ENCODE measurements around the gene ZNF22. TPM values are rescaled to one million over a fixed set of nuclear protein-coding genes. Genes with fewer than 3 reads are reported as not detected.

ZNF22 gene
- polyA plus RNA-seq, 1 donor (not counting 4 experiments of a cell fraction or from before 2014, with no cell fraction given), result 9.4 TPM

DNA sequence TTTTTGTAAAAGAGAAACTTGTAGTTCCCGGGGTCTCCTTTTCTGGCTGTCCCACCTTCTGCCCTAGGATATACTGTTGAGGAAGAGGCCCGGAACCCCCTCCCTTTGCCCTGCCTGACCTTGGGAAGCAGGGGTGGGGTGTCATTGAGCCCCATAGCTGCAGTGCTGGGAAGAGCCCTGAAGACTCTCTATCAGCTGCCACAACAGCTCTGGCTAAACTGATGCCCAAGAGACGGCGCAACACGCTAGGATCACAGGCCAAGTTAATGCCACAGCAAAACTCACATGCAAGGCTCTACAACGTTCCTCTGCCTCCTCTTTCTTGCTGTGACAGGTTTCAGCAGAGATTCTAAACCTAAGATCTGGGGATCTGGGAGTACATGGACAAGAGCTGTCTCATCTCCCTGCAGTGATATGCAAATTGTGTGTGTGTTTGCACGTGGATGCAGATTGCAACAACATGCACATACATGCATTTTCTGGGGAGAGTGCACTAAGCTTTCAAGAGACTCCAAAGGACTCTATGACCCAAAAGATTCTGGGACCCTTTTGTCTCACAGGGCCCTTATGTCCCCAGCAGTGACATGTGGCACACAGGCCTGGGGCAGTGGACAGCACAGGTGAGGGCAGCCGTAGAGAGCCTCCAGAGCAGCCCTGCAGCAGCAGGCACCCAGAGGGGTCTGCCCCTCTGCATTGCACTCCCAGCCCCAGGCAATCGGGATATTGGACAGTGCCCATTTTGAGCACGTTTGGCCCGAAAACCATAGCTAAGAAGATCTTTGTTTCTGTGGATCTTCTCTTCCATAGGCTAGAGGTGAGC lies 38.6 kb upstream of the ZNF22 start:
- H3K27me3 ChIP-seq (ENCODE audit: control insufficient read depth, extremely low read depth, insufficient read depth, low read length), result no peaks in the 10 kb centered on the region
- dilution Hi-C loops (cut with MboI; ENCODE audit: extremely low pct_ligation_motif_present, low sequenced_read_pairs), result no loop called here
- no peak overlapping the region for H3K4me3 ChIP-seq (ENCODE audit: control insufficient read depth in 2 of 3, extremely low read depth in 1 of 3, insufficient read depth in 2 of 3, low read depth in 1 of 3, low read length in 3 of 3)
- no peaks in the 10 kb centered on the region for H3K36me3 ChIP-seq (ENCODE audit: control insufficient read depth in 2 of 2, extremely low read depth in 1 of 2, insufficient read depth in 2 of 2, low read length in 2 of 2)
- H2AFZ ChIP-seq (ENCODE audit: control insufficient read depth, low read length), result no peak overlapping the region
- FAIRE-seq (peak; percentile 49), DNase-seq (ENCODE audit: low read depth, low spot score) (no peak)
- no peaks in the 10 kb centered on the region for H3K79me2 ChIP-seq (ENCODE audit: control insufficient read depth, insufficient read depth, low read length)
- no peak overlapping the region for H3K9ac ChIP-seq (ENCODE audit: control insufficient read depth, extremely low read depth, insufficient read depth, low read length)
- TF ChIP-seq EZH2 (IDR thresholded peaks at IDR 0.05; ENCODE audit: low read length), result no peak
- TF ChIP-seq, protein P1, sequence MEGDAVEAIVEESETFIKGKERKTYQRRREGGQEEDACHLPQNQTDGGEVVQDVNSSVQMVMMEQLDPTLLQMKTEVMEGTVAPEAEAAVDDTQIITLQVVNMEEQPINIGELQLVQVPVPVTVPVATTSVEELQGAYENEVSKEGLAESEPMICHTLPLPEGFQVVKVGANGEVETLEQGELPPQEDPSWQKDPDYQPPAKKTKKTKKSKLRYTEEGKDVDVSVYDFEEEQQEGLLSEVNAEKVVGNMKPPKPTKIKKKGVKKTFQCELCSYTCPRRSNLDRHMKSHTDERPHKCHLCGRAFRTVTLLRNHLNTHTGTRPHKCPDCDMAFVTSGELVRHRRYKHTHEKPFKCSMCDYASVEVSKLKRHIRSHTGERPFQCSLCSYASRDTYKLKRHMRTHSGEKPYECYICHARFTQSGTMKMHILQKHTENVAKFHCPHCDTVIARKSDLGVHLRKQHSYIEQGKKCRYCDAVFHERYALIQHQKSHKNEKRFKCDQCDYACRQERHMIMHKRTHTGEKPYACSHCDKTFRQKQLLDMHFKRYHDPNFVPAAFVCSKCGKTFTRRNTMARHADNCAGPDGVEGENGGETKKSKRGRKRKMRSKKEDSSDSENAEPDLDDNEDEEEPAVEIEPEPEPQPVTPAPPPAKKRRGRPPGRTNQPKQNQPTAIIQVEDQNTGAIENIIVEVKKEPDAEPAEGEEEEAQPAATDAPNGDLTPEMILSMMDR (optimal IDR thresholded peaks at IDR 0.05 in 1 of 3, IDR thresholded peaks at IDR 0.05 in 1 of 3, conservative IDR thresholded peaks at IDR 0.05 in 1 of 3; ENCODE audit: extremely low read depth in 1 of 3, insufficient read depth in 2 of 3, low read length in 3 of 3), result peak in 1 of 3 experiments; percentile 63
- no peak overlapping the region for H3K27ac ChIP-seq (ENCODE audit: control insufficient read depth, insufficient read depth, low read length)
- H4K20me1 ChIP-seq (ENCODE audit: control insufficient read depth, extremely low read depth, insufficient read depth, low read length), result no peaks in the 10 kb centered on the region
- no peaks in the 10 kb centered on the region for H3K9me3 ChIP-seq (ENCODE audit: control insufficient read depth, low read depth, low read length)
- H3K9me1 ChIP-seq (ENCODE audit: control insufficient read depth, extremely low read depth, insufficient read depth, low read length), result no peaks in the 10 kb centered on the region
- H3K4me2 ChIP-seq (ENCODE audit: control insufficient read depth, extremely low read depth, insufficient read depth, low read depth, low read length), result no peak overlapping the region
- H3K4me1 ChIP-seq (ENCODE audit: control insufficient read depth, extremely low read depth, insufficient read depth, low read length), result peaks cover 14% of the 10 kb centered on the region

DNA sequence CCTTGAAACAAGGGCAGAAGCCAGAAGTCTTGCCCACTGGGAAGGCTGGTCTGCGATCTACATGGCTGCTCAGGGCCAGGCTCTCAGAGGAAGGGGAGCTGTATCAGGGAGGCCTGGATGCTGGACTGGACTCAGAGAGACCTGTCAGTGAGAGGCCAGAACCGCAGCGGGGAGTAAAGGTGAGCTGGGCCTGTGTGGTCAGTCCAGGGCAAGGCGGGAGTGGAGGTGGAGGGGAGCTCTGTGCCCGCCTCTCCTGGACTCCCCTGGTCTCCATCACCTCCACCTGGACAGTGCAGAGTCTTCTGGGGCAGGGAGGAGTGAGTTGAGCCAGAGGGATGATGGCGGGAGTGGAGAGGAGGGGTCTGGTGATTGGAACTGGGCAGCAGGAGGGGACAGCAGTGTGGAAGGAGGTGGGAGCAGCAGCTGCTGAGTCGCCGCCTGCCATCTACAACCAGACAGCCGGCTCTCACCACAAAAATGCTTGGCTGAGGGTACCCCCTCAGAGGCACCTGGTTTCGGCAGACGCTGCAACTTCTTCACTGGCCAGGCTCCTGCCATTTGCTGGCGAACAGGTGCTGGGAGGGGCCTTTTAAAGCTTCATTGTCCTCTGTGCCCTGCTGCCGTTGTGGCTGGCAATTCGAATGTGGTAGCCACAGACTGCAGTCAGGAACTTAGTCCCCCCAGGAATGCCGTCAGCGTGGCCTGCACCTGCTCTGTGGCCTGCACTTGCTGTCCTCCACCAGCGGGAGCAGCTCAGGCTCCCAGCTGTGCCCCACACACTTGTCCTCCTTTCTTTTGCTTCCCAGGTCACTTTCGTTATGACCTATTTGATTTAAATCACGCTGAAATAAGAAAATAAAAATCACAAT lies 37.6 kb upstream of the ZNF22 start:
- H2AFZ ChIP-seq (ENCODE audit: control insufficient read depth, low read length), result no peak overlapping the region
- no peaks in the 10 kb centered on the region for H3K79me2 ChIP-seq (ENCODE audit: control insufficient read depth, insufficient read depth, low read length)
- H3K36me3 ChIP-seq (ENCODE audit: control insufficient read depth in 2 of 2, extremely low read depth in 1 of 2, insufficient read depth in 2 of 2, low read length in 2 of 2), result no peaks in the 10 kb centered on the region
- no peaks in the 10 kb centered on the region for H3K9me1 ChIP-seq (ENCODE audit: control insufficient read depth, extremely low read depth, insufficient read depth, low read length)
- dilution Hi-C loops (cut with MboI; ENCODE audit: extremely low pct_ligation_motif_present, low sequenced_read_pairs), result no loop called here
- DNase-seq (ENCODE audit: low read depth, low spot score) (no peak), FAIRE-seq (no peak)
- H4K20me1 ChIP-seq (ENCODE audit: control insufficient read depth, extremely low read depth, insufficient read depth, low read length), result no peaks in the 10 kb centered on the region
- H3K9ac ChIP-seq (ENCODE audit: control insufficient read depth, extremely low read depth, insufficient read depth, low read length), result no peak overlapping the region
- no peak overlapping the region for H3K27ac ChIP-seq (ENCODE audit: control insufficient read depth, insufficient read depth, low read length)
- TF ChIP-seq, protein P1 (optimal IDR thresholded peaks at IDR 0.05 in 1 of 3, IDR thresholded peaks at IDR 0.05 in 1 of 3, conservative IDR thresholded peaks at IDR 0.05 in 1 of 3; ENCODE audit: extremely low read depth in 1 of 3, insufficient read depth in 2 of 3, low read length in 3 of 3), result peak; percentile 16 to 38 (median 30)
- no peak for TF ChIP-seq EZH2 (IDR thresholded peaks at IDR 0.05; ENCODE audit: low read length)
- no peak overlapping the region for H3K4me3 ChIP-seq (ENCODE audit: control insufficient read depth in 2 of 3, extremely low read depth in 1 of 3, insufficient read depth in 2 of 3, low read depth in 1 of 3, low read length in 3 of 3)
- H3K4me2 ChIP-seq (ENCODE audit: control insufficient read depth, extremely low read depth, insufficient read depth, low read depth, low read length), result no peak overlapping the region
- no peaks in the 10 kb centered on the region for H3K27me3 ChIP-seq (ENCODE audit: control insufficient read depth, extremely low read depth, insufficient read depth, low read length)
- H3K9me3 ChIP-seq (ENCODE audit: control insufficient read depth, low read depth, low read length), result no peaks in the 10 kb centered on the region
- H3K4me1 ChIP-seq (ENCODE audit: control insufficient read depth, extremely low read depth, insufficient read depth, low read length), result peaks cover 12% of the 10 kb centered on the region
